Panc1 (cell line): Measurements from ENCODE around the gene MACROD2. TPM values are rescaled to one million over a fixed set of nuclear protein-coding genes. Genes with fewer than 3 reads are reported as not detected.

Experiments used
- ATAC-seq: fragments of 200-7000 bp; cut with Tn5 transposase; 2 replicates; pipeline ENCODE4 v1.9.1; 2020; ENCODE audit warnings: mild to moderate bottlenecking, moderate library complexity
- BruUV-seq: library from RNA; stranded (reverse); fragments of 400-500 nt; replicated peaks from 2 replicates; lab custom pipeline; 2021; lab: Mats Ljungman, UMichigan
- CTCF ChIA-PET: fragments of 300-600 bp; sonication (Branson Sonifier 250); formaldehyde crosslinking; loops from one replicate; lab custom pipeline; 2022; ENCODE audit warnings: antibody characterized with exemption; lab: Charles Lee
- POLR2A ChIA-PET: fragments of 300-600 bp; sonication (Branson Sonifier 250); formaldehyde crosslinking; loops from one replicate; lab custom pipeline; 2022; ENCODE audit warnings: antibody characterized with exemption; lab: Charles Lee
- DNase-seq: peaks from one replicate; pipeline ENCODE4 v3.0.0-alpha.2; 2010; ENCODE audit warnings: low read depth, low spot score
- H3K27ac ChIP-seq: 2 replicates; pipeline ENCODE4 v1.5.1; 2011; ENCODE audit warnings: mild to moderate bottlenecking, low read length, inconsistent platforms
- H3K27me3 ChIP-seq: fragments of 200-500 bp; sonication (Bioruptor generic); 2 replicates; pipeline ENCODE4 v1.6.0; 2014; ENCODE audit warnings: low read length, inconsistent platforms; ENCODE audit not compliant: control insufficient read depth, insufficient read depth
- H3K36me3 ChIP-seq: fragments of 200-500 bp; sonication (Bioruptor generic); 2 replicates; pipeline ENCODE4 v1.5.1; 2014; ENCODE audit warnings: inconsistent platforms, mild to moderate bottlenecking, low read length, moderate library complexity; ENCODE audit not compliant: control insufficient read depth, insufficient read depth
- H3K4me1 ChIP-seq: 2 replicates; pipeline ENCODE4 v1.5.1; 2011; ENCODE audit warnings: inconsistent platforms, mild to moderate bottlenecking, low read length, moderate library complexity; ENCODE audit not compliant: control insufficient read depth, insufficient read depth
- H3K4me3 ChIP-seq, 2 experiments: 2 replicates each; pipeline ENCODE4 v1.5.1; 2011 to 2012; ENCODE audit warnings: low read depth in 2 of 2, low read length in 2 of 2, mild to moderate bottlenecking in 2 of 2, inconsistent platforms in 1 of 2, moderate library complexity in 1 of 2
- H3K9me3 ChIP-seq: fragments of 200-500 bp; sonication (Bioruptor generic); 2 replicates; pipeline ENCODE4 v1.5.1; 2014; ENCODE audit warnings: low read depth, mild to moderate bottlenecking, inconsistent platforms, low read length, moderate library complexity; ENCODE audit not compliant: control insufficient read depth, insufficient read depth
- CTCF ChIP-seq: fragments of 450-650 bp; IDR thresholded peaks from 2 replicates; pipeline ENCODE4 v1.5.1; 2017; ENCODE audit warnings: mild to moderate bottlenecking
- POLR2AphosphoS5 ChIP-seq: IDR thresholded peaks from 2 replicates; pipeline ENCODE4 v1.6.1; 2012; ENCODE audit warnings: mild to moderate bottlenecking, low read depth, low read length, moderate library complexity
- REST ChIP-seq, 2 experiments: IDR thresholded peaks; 2 replicates each; pipeline ENCODE4 v1.6.1; 2011 to 2012; ENCODE audit warnings: low read depth in 2 of 2, control low read depth in 1 of 2, low read length in 1 of 2, mild to moderate bottlenecking in 1 of 2, moderate library complexity in 1 of 2; ENCODE audit not compliant: insufficient read depth in 1 of 2
- SIN3A ChIP-seq: IDR thresholded peaks from 2 replicates; pipeline ENCODE4 v1.6.1; 2012; ENCODE audit warnings: low read depth, mild to moderate bottlenecking, low read length, moderate library complexity, borderline replicate concordance; ENCODE audit not compliant: insufficient read depth
- TCF7L2 ChIP-seq: IDR thresholded peaks from 2 replicates; pipeline ENCODE4 v1.6.1; 2011; ENCODE audit warnings: mild to moderate bottlenecking, low read depth, low read length, inconsistent platforms
- in situ Hi-C: cut with HindIII; loops from 2 replicates; pipeline ENCODE4 v1.10.0; 2016; ENCODE audit warnings: low sequenced_read_pairs, low pct_unique_long_range_greater_than_20kb
- intact Hi-C: fragments of 100-400 bp; cut with micrococcal nuclease; formaldehyde crosslinking; loops from one replicate; pipeline ENCODE4 v1.10.0; 2022; ENCODE audit not compliant: unreplicated experiment
- total RNA-seq: library from RNA; stranded (reverse); gene quantifications from one replicate; pipeline ENCODE4 v1.2.1, GENCODE V29; 2021; ENCODE audit not compliant: unreplicated experiment

Gene MACROD2
- total RNA-seq, 1 experiment from 2014 or later, result 1.2 TPM

- DNase-seq, result no peak
- no peaks in the 10 kb centered on the region for H3K27me3 ChIP-seq
- CTCF ChIA-PET, result no interaction called here
- in situ Hi-C loops, result no loop called here
- ATAC-seq, result no peak
- BruUV-seq, result no TSS peak
- no peak overlapping the region for H3K27ac ChIP-seq
- H3K4me3 ChIP-seq, result no peak overlapping the region
- no peaks in the 10 kb centered on the region for H3K9me3 ChIP-seq
- POLR2A ChIA-PET, result no interaction called here
- intact Hi-C loops, result no loop called here
- no peak for TF ChIP-seq SIN3A
- TF ChIP-seq TCF7L2, result no peak
- no peak for TF ChIP-seq POLR2AphosphoS5
- TF ChIP-seq CTCF, result no peak
- no peak for TF ChIP-seq REST (IDR thresholded peaks at IDR 0.05; ENCODE audit: insufficient read depth in 1 of 2, low read depth in 2 of 2, low read length in 1 of 2)
- no peaks in the 10 kb centered on the region for H3K4me1 ChIP-seq
- no peaks in the 10 kb centered on the region for H3K36me3 ChIP-seq
These were observed 13.9 kb downstream of the MACROD2 start for GRCh38 chr20:14009208-14009607.

GRCh38 chr20:14012671-14013070 is 17.4 kb downstream of the MACROD2 start:
- ATAC-seq (no peak), DNase-seq (no peak)
- intact Hi-C loops (no loop called here), in situ Hi-C loops (no loop called here)
- H3K4me1 ChIP-seq, result no peaks in the 10 kb centered on the region
- no peak overlapping the region for H3K4me3 ChIP-seq
- POLR2A ChIA-PET, result no interaction called here
- CTCF ChIA-PET, result no interaction called here
- no peaks in the 10 kb centered on the region for H3K36me3 ChIP-seq
- no TSS peak for BruUV-seq
- H3K9me3 ChIP-seq, result no peaks in the 10 kb centered on the region
- H3K27ac ChIP-seq, result no peak overlapping the region
- TF ChIP-seq REST (IDR thresholded peaks at IDR 0.05; ENCODE audit: insufficient read depth in 1 of 2, low read depth in 2 of 2, low read length in 1 of 2), result no peak
- TF ChIP-seq POLR2AphosphoS5, result no peak
- TF ChIP-seq TCF7L2, result no peak
- TF ChIP-seq SIN3A, result no peak
- TF ChIP-seq CTCF, result no peak
- no peaks in the 10 kb centered on the region for H3K27me3 ChIP-seq
